Brain microvascular endothelial cell (primary cell): ENCODE results near the gene SLC6A16.

Experiments used
- DNase-seq: peaks from one replicate; pipeline ENCODE4 v3.0.0-alpha.2; 2020
- H3K27ac ChIP-seq: fragments of 250-450 bp; sonication (Bioruptor Pico); 2 replicates; pipeline ENCODE4 v1.5.1; 2020; ENCODE audit warnings: mild to moderate bottlenecking, moderate library complexity
- H3K27me3 ChIP-seq: fragments of 250-450 bp; sonication (Bioruptor Pico); replicated peaks from 2 replicates; pipeline ENCODE4 v1.5.1; 2020; ENCODE audit warnings: mild to moderate bottlenecking
- H3K36me3 ChIP-seq: fragments of 250-450 bp; sonication (Bioruptor Pico); replicated peaks from 2 replicates; pipeline ENCODE4 v1.5.1; 2020; ENCODE audit warnings: mild to moderate bottlenecking
- H3K4me3 ChIP-seq: 2 replicates; pipeline ENCODE4 v1.5.1; 2011; ENCODE audit warnings: low read depth, mild to moderate bottlenecking, control low read depth, low read length, moderate library complexity
- in situ Hi-C: cut with HindIII; loops from 2 replicates; pipeline ENCODE4 v1.10.0; 2017; ENCODE audit warnings: low sequenced_read_pairs, low pct_ligation_motif_present
- TF ChIP-seq, protein P1 (sequence below): IDR thresholded peaks from 2 replicates; pipeline ENCODE4 v1.5.1; 2011; ENCODE audit warnings: low read depth, mild to moderate bottlenecking, moderate library complexity, low read length, control low read depth, inconsistent platforms; ENCODE audit errors: missing control alignments

The SLC6A16 gene

DNA sequence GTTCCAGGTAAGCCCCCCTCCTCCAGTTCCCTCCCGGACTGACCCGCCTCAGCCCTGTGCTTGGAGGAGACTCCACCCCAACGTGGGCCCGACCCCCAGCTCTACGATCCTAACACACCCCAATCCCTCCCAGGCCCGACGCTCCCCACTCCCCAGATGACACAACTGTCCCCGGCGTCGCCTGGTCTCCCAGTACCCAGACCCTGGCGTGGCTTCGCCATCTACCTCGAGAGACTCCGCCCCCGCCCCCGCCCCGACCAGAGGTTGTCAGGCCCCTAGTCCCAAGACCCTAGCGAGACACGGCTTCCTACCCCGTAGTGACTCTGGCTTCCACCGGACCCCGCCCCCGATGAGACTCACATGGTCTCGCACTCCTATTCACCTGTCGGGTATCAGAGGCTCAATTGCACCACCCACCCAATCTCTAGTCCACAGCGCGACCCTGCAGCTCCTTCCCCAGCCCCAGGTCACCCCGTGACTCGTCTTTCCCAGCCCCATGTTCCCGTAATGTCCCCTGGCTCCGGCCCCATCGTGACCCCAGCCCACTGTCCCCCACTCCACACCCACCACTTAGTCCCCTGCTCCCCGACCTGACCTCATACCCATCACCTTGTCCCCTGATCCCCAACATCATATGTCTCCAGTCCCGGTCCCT is 13.2 kb upstream of the SLC6A16 start:
- Histone ChIP-seq H3K27ac (no peak overlapping the region), H3K36me3 (peaks cover 20% of the 10 kb centered on the region), H3K27me3 (no peaks in the 10 kb centered on the region), H3K4me3 (no peak overlapping the region)
- no peak for DNase-seq
- in situ Hi-C loops = no loop called here
- TF ChIP-seq, protein P1, sequence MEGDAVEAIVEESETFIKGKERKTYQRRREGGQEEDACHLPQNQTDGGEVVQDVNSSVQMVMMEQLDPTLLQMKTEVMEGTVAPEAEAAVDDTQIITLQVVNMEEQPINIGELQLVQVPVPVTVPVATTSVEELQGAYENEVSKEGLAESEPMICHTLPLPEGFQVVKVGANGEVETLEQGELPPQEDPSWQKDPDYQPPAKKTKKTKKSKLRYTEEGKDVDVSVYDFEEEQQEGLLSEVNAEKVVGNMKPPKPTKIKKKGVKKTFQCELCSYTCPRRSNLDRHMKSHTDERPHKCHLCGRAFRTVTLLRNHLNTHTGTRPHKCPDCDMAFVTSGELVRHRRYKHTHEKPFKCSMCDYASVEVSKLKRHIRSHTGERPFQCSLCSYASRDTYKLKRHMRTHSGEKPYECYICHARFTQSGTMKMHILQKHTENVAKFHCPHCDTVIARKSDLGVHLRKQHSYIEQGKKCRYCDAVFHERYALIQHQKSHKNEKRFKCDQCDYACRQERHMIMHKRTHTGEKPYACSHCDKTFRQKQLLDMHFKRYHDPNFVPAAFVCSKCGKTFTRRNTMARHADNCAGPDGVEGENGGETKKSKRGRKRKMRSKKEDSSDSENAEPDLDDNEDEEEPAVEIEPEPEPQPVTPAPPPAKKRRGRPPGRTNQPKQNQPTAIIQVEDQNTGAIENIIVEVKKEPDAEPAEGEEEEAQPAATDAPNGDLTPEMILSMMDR = no peak

DNA sequence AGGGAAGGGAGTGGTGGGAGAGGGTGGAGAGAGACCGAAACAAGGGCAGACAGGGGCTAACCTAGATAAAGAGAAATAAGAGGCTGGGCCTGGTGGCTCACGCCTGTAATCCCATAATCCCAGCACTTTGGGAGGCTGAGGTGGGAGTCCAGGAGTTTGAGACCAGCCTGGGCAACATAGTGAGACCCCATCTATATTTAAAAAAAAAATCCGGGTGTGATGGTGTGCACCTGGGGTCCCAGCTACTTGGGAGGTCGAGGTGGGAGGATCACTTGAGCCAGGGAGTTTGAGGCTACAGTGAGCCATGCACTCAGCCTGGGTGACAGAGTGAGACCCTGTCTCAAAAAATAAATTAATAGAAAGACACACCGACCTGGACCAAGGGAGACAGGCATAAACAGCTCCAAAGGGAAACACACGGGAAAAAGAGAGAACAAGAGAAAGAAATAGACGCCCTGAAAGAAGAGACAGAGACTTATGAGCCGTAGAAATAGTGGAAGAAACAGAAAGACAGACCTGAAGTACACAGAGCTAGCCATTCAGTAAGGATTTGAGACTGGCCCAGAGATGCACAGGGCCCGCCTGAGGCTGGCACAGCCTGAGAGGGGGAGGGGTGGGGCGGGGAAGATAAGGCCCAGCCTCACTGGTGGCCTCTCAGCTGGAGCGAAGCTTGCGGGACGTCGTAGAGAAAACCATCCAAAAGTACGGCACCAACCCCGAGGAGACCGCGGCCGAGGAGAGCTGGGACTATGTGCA is 12.5 kb upstream of the SLC6A16 start:
- in situ Hi-C loops = no loop called here
- Histone ChIP-seq H3K27ac (no peak overlapping the region), H3K4me3 (no peak overlapping the region), H3K27me3 (no peaks in the 10 kb centered on the region), H3K36me3 (peaks cover 15% of the 10 kb centered on the region)
- no peak for DNase-seq
- TF ChIP-seq, protein P1 = no peak

DNA sequence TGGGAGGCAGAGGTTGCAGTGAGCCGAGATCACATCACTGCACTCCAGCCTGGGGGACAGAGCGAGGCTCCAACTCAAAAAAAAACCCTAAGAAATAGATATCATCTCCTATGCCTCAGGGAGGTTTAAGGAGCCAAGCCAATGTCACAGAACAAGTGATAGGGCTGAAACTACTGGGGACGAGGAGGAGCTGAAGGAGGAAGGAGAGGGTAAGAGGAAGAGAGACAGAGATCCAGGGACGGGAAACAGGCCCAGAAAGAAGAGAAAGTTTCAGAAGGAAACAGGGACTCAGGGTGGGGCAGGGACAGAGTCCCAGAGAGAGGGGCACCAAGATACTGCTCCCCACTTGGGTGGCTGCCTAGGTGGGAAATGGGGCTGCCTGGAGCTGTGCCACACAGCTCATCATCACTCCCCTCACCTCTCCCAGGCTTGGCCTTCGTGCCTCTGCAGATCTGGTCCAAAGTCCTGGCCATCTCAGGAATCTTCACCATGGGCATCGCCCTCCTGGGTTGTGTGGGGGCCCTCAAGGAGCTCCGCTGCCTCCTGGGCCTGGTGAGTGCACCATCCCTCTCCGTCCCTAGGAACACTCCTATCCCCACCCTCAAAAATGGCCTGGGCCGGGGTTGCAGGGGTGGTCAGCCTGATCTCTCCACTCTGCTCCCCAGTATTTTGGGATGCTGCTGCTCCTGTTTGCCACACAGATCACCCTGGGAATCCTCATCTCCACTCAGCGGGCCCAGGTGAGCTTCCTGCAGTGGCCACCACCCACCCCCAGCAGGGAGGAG is 11.7 kb upstream of the SLC6A16 start:
- Histone ChIP-seq H3K27me3 (no peaks in the 10 kb centered on the region), H3K4me3 (no peak overlapping the region), H3K36me3 (peaks cover 10% of the 10 kb centered on the region), H3K27ac (no peak overlapping the region)
- TF ChIP-seq, protein P1 = no peak
- in situ Hi-C loops = no loop called here
- DNase-seq = no peak

DNA sequence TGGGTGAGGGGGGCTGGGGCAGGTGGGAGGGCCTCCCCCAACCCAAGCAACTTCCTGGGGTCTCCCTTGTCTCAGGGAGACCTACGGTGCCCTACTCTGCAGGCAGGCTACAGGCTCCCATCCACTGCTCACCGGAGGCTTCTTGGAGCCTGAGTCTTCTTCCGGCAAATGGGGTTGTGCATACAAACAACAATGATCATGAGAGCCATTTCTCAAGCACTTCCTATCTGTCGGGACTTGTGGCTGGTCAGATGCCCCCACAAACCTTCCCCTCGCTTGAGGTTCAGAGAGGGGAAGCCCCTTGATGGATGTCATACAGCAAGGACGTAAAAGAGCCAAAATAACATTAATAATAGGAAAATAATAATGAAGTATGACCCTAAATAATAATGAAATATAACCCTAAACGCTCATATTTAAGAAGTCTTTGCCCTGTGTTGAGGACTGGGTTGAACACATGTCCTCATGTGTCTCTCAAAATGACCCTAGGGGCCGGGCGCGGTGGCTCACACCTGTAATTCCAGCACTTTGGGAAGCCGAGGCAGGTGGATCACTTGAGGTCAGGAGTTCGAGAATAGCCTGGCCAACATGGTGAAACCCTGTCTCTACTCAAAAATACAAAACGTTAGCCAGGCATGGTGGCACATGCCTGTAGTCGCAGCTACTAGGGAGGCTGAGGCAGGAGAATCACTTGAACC is 10.9 kb upstream of the SLC6A16 start:
- Histone ChIP-seq H3K4me3 (no peak overlapping the region), H3K27ac (no peak overlapping the region), H3K36me3 (peaks cover 3% of the 10 kb centered on the region), H3K27me3 (no peaks in the 10 kb centered on the region)
- DNase-seq = no peak
- in situ Hi-C loops = no loop called here
- TF ChIP-seq, protein P1 = no peak

DNA sequence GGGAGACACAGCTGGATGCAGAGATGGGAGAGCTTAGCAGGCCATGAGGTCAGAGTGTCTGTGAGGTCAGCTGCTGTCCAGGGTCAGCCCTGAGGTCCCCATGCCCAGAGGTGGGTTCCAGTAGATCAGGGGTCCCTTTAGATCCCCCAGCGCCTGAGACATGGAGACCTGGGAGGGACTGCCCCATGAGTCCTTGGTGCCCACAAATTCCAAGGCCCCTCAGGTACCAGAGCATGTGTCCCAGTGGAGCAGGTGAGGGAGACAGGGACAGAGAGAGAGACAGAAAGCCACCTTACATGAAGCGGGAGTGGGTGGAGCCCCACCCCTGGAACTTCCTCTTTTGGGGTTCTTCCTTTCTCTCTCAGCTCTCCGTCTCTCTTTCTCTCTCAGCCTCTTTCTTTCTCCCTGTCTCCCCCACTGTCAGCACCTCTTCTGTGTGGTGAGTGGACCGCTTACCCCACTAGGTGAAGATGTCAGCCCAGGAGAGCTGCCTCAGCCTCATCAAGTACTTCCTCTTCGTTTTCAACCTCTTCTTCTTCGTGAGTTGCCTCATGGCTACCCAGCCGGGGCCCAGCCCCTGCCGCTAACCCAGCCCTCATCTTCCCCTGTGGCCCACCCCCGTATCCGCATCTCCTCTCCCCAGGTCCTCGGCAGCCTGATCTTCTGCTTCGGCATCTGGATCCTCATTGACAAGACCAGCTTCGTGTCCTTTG is 10.2 kb upstream of the SLC6A16 start, which contains the start of gene CD37:
Gene CD37 (plus strand): TSS at position 336 of the 713 bp plus-strand sequence. CDS start 135 bp downstream, at position 471.
- TF ChIP-seq, protein P1 = no peak
- no peak within 1 kb of the TSS for H3K4me3 ChIP-seq
- H3K27me3 ChIP-seq = no peaks in the 10 kb centered on the region
- no peak for DNase-seq
- no peaks in the 10 kb centered on the region for H3K36me3 ChIP-seq
- in situ Hi-C loops = no loop called here
- no peak within 1 kb of the TSS for H3K27ac ChIP-seq
